Endometrial microvascular endothelial cells (primary cell): Measurements from ENCODE around the gene TPST2. TPM values are rescaled to one million over a fixed set of nuclear protein-coding genes. Genes with fewer than 3 reads are reported as not detected.

ENCODE experiments used
- in situ Hi-C: cut with HindIII; loops from 2 replicates; pipeline ENCODE4 v1.10.0; 2017; ENCODE audit warnings: low sequenced_read_pairs, low pct_unique_long_range_greater_than_20kb; ENCODE audit errors: inconsistent ontology term
- total RNA-seq: library from RNA; depleted of rRNA; stranded (reverse); fragments of >200 nt; gene quantifications from one replicate; pipeline ENCODE4 v1.2.3, GENCODE V29; 2015; ENCODE audit errors: inconsistent ontology term

The TPST2 gene
- 55.7 TPM for total RNA-seq

DNA sequence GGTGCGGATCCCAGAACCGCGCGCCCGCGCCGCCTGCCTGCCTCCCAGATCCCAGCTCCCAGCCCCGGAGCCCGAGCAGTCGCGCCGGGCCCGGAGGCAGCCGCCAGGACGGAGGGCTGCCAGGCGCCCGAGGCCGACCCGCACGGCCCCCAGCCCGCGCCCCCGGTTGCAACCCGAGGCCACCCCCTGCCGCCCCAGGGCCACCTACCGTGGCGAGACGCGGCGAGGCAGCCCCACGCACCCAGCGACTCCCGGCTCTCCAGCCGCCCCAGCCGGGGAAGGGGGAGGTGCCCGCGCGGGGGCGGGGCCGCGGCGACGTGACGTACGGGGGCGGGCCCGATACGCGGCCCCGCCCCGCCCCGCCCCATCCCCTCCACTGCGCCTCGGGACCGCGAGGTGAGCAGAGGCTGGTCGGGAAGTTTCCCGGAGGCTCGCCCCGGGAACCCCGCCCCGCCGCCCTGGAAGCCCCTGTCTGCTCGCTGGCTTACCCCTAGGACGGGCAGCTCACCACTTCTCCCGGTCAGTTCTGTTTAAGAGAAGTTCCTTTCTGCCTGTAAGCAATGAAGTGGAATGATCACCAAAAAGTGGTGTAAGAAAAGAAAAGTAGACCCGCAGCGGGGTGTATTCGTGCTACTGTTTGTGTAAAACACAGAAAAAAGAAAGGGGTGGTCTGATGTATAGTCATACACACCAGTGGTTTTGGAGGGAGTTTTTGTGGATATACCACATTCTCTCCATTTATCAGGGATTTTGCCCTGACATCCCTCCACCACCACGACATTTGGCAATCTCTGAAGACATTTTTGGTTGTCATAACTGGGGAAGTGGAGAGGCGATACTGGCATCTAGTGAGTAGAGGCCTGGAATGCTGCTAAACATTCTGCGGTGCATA, at the start of gene TPST2:
Gene TPST2 (minus strand): TSS at position 288 of the 892 bp plus-strand sequence. CDS start 48,502 bp downstream, outside the sequence.
- in situ Hi-C loops: no loop called here

DNA sequence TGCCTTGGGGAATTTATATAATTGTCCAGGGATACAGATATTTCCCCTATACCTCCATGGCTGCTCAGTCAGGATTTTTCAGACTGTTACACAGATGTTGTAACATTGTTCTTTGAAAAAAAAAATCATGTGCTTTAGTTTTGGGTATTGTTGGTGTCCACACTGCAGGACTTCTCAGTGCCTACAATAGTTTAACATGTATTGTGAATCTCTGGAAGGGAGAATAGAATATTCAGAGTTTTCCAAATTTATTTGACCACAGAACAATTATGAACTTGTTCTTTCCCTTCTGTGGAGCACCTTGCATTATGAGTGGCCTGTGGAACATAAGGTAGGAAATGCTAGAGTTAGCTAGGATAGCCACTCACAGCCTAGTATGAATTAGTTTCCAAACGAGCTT, 46.4 kb upstream of the TPST2 start:
- in situ Hi-C loops: no loop called here

DNA sequence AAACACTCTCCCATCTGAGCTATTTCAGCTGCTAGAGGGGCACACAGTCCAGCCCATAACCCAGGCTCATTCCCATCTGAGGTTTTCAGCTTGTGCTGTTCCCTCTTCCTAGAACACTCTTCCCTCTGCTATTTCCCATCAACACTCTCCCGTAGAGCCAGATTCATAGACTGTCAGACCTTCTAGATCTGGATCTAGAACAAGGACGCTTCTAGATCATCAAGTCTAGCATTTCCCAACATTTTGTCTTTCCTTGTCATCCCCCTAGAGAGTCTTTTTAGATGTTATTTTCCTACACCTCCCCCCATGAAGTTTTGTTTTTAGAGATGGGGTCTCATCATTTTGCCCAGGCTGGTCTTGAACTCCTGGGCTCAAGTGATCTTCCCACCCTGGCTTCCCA, 45.2 kb upstream of the TPST2 start:
- in situ Hi-C loops: no loop called here

DNA sequence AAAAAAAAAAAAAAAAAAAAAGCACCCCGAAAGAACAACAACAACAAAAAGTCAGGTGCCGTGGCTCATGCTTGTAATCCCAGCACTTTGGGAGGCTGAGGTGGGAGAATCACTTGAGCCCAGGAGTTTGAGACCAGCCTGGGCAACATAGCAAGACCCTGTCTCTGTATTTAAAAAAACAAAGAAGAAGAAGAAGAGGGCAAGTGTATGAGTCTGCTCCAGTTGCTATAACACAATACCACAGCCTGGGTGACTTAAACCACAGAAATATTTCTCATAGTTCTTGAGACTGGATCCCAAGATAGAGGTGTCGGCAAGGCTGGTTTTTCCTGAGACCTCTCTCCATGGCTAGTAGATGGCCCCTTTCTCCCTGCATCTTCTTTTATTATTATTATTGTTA, 44.3 kb upstream of the TPST2 start:
- in situ Hi-C loops: no loop called here

DNA sequence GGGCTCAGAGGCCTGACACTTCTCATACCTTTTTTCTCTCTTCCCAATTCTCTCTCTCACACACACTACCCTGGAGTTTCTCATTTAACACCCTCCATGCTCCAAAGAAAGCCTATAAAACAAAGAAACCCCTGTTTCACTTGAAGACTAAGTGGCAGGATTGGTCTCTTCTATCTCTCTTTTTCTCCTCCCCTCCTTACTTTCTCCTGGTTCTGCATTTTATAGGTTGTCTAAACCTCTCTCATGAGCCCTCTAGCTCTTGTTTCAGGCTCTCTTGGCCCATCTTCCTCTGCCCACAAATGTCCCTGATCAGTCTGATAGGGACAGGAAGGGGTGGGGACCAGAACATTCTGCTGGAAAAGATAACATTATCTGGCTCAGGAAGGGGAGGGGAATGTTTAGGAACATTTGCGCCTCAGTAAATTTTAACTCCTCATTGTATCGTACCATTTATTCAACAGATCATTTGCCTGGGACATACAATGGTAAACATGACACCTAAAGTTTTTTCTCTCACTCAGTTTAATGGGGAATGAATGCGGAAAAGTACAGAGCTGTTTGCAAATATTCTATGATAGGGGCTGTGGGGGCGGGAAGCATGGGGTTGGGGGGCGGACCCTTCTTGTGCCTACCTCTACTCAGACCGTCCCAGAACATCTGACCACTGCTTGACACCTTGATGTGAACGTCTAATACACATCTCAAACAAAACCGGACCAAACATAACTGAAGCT, 42.7 kb upstream of the TPST2 start:
- in situ Hi-C loops: no loop called here

DNA sequence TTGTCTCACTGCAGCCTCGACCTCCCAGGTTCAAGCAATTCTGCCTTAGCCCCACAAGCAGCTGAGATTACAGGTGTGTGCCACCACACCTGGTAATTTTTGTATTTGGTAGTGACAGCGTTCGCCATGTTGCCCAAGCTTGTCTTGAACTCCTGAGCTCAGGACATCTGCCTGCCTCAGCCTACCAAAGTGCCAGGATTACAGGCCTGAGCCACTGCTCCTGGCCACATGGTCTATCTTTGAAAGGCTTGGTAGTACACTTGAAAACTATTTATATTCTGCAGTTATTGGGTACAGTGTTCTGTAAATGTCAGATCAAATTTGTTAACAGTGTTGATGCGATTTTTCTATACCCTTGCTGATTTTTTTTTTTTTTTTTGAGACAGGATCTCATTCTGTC, 41.4 kb upstream of the TPST2 start:
- in situ Hi-C loops: no loop called here

DNA sequence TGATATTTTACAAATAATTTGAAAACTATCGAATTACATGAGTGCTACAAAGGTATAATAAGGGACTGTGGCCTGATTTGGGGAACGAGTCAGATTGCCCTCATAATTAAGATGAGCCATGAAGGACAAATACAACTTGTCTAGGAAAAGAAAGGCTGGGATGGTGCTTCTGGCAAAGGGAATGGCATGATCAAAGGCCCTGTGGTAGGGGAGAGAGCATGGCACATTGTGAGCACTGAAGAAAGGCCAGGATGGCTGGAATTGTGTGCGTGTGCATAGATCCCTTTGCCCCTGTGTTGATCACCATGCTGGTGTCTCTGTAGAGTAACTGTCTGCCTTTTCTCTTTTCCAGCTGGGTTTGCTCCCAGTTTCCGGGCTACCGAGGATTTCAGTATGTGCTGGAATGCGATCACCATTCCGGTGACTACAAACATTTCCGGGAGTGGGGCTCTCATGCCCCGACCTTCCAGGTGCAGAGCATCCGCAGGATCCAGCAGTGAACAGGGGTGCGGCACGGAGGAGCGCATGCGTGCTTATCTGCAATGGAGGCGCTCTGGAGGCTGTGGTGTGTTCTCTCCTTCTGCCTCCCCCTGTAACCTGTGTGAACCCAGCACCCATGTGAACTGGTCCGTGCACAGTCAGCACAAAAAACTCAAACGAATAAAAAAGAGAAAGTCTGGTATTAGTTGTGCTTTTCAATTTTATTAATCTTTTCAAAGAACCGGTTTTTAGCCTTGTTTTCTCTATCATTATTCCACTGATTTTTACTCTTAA, 40.2 kb upstream of the TPST2 start:
- in situ Hi-C loops: no loop called here

DNA sequence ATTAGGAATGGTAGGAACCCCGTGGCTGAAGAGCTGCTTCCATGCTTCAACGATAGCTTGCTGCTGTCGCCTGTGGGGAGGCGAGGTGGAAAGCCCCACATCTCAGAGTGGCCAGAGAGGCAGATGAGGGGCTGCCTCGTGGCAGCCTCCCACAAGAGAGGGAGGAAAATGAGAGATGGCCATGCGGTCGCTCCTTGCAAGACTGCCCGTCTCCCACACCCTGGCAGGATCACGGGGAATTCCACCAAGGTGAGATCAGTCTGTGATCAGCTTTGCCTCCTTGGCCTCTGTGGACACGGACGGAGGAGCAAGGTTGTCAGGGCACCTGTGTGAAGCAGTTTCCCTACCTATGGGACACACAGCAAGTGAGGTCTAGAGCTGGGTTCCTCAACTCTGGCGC, 34.9 kb upstream of the TPST2 start:
- in situ Hi-C loops: no loop called here

DNA sequence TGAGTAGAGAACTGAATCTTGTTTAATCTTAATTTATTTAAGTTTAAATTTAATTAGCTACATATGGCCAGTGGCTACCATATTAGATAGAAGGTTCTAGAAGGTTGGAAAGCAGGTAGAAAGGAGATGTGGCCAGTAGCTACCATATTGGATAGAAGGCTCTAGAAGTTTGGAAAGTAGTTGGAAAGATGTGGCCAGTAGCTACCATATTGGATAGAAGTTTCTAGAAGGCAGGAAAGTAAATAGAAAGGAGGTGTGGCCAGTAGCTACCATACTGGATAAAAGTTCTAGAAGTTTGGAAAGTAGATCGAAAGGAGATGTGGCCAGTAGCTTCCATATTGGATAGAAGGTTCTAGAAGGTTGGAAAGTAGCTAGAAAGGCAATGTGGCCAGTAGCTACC, 34.1 kb upstream of the TPST2 start:
- in situ Hi-C loops: no loop called here

DNA sequence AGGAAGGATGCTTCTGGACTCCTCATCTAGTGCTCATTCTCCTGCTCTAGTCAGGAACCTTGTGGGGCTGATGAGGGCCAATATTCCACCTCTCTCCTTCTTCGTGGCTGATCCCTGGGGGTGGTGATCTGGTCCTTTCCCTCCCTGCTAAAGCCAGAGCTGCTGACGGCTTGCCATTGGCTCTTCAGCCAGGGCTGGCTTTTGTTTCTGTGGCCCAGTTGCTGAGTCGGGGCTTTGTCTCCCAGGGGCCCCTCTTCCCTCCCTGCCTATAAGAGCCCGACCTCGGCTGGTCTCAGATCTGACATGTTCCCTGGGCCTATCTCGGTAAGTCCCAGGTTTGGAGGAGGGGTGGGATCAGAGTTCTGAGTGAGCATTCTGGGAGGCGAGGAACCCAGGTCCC, 31.7 kb upstream of the TPST2 start, which contains the start of gene CRYBA4:
Gene CRYBA4 (plus strand): TSS at position 301 of the 400 bp plus-strand sequence. CDS start 634 bp downstream, outside the sequence.
- in situ Hi-C loops: no loop called here

DNA sequence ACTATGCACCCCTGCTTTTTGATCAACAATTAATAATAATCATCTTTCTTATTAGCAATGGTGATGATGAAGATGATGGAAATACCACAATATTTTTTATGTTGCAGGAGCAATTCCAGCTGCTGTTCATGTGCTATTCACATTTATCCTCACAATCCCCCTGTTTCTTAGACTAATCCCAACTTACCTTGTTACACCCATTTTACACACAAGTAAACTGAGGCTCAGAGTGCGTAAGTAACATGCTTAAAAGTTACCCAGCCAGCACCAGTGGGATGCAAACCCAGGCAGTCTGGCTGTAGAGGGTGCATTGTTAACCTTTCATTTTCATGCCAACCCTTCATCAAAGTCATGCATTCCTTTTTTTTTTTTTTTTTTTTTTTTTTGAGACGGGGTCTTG, 30.3 kb upstream of the TPST2 start:
- in situ Hi-C loops: no loop called here

DNA sequence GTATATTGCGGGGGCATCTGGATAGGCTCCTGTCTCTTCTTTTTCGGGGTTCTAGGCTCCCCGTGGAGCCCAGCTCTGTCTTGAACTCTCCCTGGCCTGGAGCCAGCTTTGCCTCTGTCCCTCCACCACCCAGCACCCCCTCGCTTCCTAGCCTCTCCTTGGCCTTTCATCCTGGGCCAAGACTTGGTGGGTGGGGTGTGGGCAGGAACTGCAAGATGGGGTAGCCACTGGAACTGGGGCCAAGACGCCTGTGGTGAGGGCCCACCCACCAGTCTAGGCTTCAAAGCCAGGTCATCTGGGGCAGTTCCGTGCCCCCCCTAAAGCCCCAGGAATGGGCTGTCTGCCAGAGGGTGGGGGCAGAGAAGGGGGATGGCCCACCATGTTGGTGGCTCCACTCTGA, 29.6 kb upstream of the TPST2 start:
- in situ Hi-C loops: no loop called here

DNA sequence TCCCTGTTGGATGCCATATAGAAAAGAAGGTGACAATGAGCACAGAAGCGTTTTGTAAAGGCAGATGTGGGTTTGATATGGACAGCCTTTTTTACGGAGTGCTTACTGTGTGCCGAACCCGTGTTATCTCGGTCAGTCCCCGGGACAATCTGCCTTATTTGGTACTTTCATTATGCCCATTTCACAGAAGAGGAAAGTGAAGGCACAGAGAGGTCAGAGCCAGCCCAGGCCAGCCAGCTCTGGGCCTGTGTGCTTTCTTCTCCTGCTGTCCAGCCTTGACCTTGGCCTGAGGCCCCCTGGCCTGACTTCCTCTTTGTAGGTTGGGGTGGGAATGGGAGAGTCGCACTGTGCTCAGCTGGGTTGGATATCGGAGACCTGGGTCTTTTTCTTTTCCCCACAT, 28.5 kb upstream of the TPST2 start:
- in situ Hi-C loops: no loop called here

DNA sequence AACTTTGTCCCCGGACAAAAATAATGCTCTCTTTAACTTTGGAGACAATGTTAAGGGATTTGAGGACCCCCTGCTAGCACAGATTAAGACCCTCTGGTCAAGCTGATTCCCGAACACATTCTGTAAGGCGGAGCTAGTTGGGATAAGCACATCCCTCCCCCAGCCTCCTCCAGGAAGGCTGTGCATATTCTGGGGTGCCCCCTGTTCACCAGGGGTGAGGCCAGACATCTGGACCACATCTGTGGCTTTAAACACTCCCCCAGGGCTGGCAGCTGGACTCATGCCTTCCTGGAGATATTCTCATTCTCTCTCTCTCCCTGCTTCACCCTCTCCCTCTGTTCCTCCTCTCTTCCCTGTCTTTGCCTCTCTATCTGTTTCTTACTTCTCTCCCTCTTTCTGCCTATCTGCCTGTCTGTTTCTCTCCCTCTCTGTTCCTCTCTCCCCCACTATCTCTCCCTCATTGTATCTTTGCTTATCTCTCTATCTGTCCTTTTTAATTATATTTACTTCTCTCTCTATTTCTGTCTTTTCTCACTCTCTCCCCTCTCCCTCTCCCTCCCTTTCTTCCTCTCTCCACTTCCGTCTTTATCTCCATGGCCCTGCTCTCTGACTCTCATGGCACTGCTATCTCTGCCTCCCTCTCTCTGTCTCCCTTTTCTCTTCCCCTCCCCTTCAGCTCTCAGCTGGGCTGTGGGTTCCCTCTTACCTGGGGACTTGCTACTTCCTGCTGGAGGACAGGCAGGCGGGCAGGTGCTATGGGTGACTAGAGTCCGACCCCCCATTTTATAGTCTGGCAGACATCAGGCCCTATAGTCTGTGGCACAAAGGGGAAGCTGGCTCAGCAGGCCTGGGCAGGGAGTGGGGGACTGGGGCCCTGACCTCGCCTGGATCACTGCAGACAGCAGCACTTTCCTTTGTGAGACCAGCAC, 27.6 kb upstream of the TPST2 start, which contains the start of gene CRYBB1:
Gene CRYBB1 (minus strand): TSS at position 757 of the 929 bp plus-strand sequence. CDS start 1,708 bp downstream, outside the sequence.
- in situ Hi-C loops: no loop called here

DNA sequence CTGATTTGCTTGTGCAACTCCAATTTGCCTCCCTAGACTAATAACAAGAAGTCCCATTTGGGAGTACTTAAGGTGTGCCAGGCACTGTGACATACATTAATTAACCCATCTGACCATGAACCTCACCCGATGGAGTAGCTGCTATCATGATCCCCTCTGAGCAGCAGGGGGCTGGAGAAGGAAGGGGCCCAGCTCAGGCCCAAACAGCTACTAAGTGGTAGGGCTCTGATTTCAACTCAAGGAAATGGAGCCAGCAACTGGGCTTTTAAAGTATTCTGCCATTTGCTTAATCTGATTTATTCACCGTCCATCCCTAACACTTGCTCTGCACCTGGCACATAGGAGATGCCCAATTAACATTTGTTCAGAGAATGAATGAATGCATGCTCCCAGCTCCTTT, 26.7 kb upstream of the TPST2 start:
- in situ Hi-C loops: no loop called here

DNA sequence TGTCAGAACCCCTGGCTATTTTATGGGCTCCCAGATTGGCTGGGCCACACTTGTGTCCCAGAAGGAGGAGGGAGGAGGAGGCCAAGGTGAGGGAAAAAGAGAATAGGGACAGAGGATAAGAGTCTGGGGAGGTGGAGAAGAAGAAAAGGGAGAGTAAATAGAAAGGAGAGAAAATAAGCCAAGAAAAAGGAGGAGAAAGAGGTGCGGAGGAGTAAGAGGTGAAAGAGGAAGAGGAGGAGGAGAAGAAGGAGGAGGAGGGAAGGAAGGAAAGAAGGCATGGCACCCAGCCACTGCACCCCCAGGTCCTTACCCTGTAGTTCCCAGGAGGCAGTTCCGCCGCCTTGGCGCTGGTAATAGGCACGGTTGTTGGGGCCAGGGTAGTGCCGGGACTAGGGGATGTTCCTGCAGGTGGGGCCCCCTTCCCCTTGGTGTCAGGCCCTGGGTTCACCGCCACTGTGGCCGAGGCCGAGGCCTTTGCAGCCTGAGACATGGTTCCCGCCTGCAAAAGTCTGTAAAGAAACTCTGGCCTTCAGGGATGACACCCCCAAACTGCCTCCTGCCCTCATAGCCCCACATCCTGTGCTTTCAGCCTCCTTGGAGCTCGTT, 26.0 kb upstream of the TPST2 start:
- in situ Hi-C loops: no loop called here

DNA sequence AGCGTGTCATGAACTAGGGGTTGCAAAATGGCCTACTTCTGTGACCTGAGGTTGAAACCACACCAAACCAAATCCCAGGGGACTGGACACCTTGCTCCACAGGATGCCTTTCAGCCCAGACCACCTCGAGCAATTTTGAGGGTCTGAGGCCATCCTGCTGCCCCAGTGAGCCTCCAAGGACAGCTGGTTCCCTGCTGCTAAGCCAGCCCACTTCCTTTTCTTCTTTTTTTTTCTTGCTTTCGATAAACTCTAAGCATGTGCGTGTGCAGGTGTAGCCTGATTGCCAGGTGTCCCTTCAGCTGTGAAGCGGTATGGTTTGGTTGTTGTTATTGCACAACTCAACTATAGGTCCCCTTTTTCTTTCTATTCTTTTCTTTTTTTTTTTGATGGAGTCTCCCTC, 25.2 kb upstream of the TPST2 start:
- in situ Hi-C loops: no loop called here

DNA sequence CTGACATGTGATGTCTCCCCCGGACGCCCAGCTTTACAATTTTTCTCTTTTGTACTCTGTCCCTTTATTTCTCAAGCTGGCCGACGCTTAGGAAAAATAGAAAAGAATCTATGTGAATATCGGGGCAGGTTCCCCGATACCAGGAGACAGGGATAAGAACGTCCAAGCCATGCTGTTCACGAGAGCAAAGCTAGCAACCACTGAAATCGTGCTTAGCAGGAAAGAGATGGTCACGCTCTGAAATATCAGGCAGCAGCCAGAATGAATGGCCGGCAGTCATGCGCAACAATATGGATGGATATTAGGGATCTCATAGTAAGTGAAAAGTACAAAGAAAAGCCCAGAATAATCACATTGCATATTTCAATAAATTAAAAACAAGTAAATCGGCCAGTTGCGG, 24.4 kb upstream of the TPST2 start:
- in situ Hi-C loops: no loop called here
